Left lung (tissue), 10 donors: ENCODE measurements around the gene VPS35L. TPM values are rescaled to one million over a fixed set of nuclear protein-coding genes. Genes with fewer than 3 reads are reported as not detected.
"Not testable (repeated sequence)": the region's sequence is repeated elsewhere in the genome, so short reads cannot be mapped to it uniquely, and the experiment has no call there.

Experiments
- ATAC-seq: fragments of 200-7000 bp; cut with Tn5 transposase; one replicate; pipeline ENCODE4 v1.9.1; 2020; ENCODE audit warnings: moderate library complexity
- DNase-seq, 4 donors: peaks; one replicate each; pipeline ENCODE4 v3.0.0-alpha.2; 2013 to 2020
- H3K27ac ChIP-seq, 2 donors: fragments of 200-600 bp; sonication (generic) in 1 of 2; one replicate each; pipeline versions ENCODE4 v1.5.0 to v1.8.0; 2020 to 2021
- H3K27me3 ChIP-seq, 2 donors: fragments of 200-600 bp; sonication (generic) in 1 of 2; one replicate each; pipeline versions ENCODE4 v1.5.0 to v1.8.0; 2020 to 2021
- H3K36me3 ChIP-seq, 2 donors: fragments of 200-600 bp; sonication (generic) in 1 of 2; one replicate each; pipeline versions ENCODE4 v1.5.0 to v1.8.0; 2020 to 2021
- H3K4me1 ChIP-seq, 2 donors: fragments of 200-600 bp; one replicate each; pipeline ENCODE4 v1.8.0; 2021
- H3K4me3 ChIP-seq, 2 donors: fragments of 200-600 bp; sonication (generic) in 1 of 2; one replicate each; pipeline versions ENCODE4 v1.5.0 to v1.8.0; 2020 to 2021; ENCODE audit warnings: mild to moderate bottlenecking in 1 of 2
- H3K9me3 ChIP-seq, 2 donors: fragments of 200-600 bp; sonication (generic) in 1 of 2; one replicate each; pipeline versions ENCODE4 v1.5.0 to v1.8.0; 2020 to 2021
- CTCF ChIP-seq, 2 donors: fragments of 200-600 bp; sonication (generic) in 1 of 2; IDR thresholded peaks; one replicate each; pipeline versions ENCODE4 v1.5.0 to v1.8.0; 2021; ENCODE audit warnings: antibody characterized with exemption in 2 of 2
- intact Hi-C, 2 donors: fragments of 100-400 bp; cut with DNase I; formaldehyde crosslinking; loops; one replicate each; pipeline versions ENCODE4 v1.11.2 to v1.14.2; 2022
- polyA plus RNA-seq, 6 donors: library from polyadenylated mRNA; unstranded; fragments of 120-200 nt; gene quantifications; one replicate each; pipeline ENCODE4 v1.2.1, GENCODE V29; 2013; ENCODE audit not compliant: insufficient read length in 6 of 6
- total RNA-seq, 2 donors: library from RNA; stranded (reverse); fragmentation: NEBNext Ultra II Directional; extraction: Animal tissue kit (Norgen Biotek cat#: 25700); gene quantifications; one replicate each; pipeline ENCODE4 v1.2.1, GENCODE V29; 2021
- donor health status: DM: no; HTN: yes; CAD: no.
- donor health status: DM: no; HTN: no; CAD: no.

VPS35L gene
- total and polyA plus RNA-seq, 8 donors: 54.8 to 70.2 (median 57.7) TPM

DNA sequence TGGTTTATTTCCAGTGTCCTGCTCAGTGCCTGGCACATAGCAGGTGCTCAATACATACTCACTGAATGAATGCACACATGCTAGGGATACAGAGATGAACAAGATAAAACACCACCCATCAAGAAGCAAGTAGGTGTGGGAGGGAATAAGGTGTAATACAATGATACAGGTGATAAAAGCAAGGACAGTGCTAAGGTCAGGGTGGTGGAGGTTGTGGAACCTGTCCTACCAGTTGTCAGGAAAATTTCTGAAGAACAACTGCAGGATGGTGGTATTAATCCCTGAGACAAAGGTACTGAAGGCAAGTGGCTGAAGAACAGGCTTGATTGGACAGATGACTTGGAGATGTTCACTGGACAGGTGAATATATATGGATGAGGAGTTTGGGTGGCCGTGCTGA lies 160.7 kb downstream of the VPS35L start:
- ATAC-seq (no peak), DNase-seq (no peak)
- peaks cover 0 to 23% of the 10 kb centered on the region in 2 donors for H3K36me3 ChIP-seq
- no peaks in the 10 kb centered on the region for H3K27me3 ChIP-seq
- intact Hi-C loops: no loop called here
- TF ChIP-seq CTCF (IDR thresholded peaks at IDR 0.05): no peak
- peak overlapping the region in 1 of 2 donors; percentile 99 for H3K4me3 ChIP-seq
- H3K9me3 ChIP-seq: no peaks in the 10 kb centered on the region
- H3K4me1 ChIP-seq: peaks cover 11 to 25% of the 10 kb centered on the region in 2 donors
- H3K27ac ChIP-seq: no peak overlapping the region

- Histone ChIP-seq H3K36me3 (peaks cover 0 to 23% of the 10 kb centered on the region in 2 donors), H3K4me1 (peaks cover 11 to 25% of the 10 kb centered on the region in 2 donors), H3K4me3 (peak overlapping the region; percentile 99)
- H3K27ac ChIP-seq, H3K9me3 ChIP-seq, ATAC-seq, H3K27me3 ChIP-seq, DNase-seq, intact Hi-C loops: not testable (repeated sequence)
Measured at GRCh38 chr16:19716728-19717127, 161.2 kb downstream of the VPS35L start.

- no peak for DNase-seq
- peak overlapping the region; percentile 33 to 80 for H3K27ac ChIP-seq
- H3K9me3 ChIP-seq: no peaks in the 10 kb centered on the region
- intact Hi-C loops: no loop called here
- H3K4me1 ChIP-seq: peaks cover 11 to 25% of the 10 kb centered on the region in 2 donors
- H3K36me3 ChIP-seq: peaks cover 0 to 23% of the 10 kb centered on the region in 2 donors
- H3K27me3 ChIP-seq: no peaks in the 10 kb centered on the region
- TF ChIP-seq CTCF (IDR thresholded peaks at IDR 0.05): no peak
- peak; percentile 6 for ATAC-seq
- peak overlapping the region; percentile 99 for H3K4me3 ChIP-seq
Measured at GRCh38 chr16:19717314-19717713, 161.8 kb downstream of the VPS35L start.

- peak within 1 kb of the TSS; percentile 99 for H3K4me3 ChIP-seq
- H3K9me3 ChIP-seq: no peaks in the 10 kb centered on the region
- no peaks in the 10 kb centered on the region for H3K27me3 ChIP-seq
- H3K4me1 ChIP-seq: peaks cover 11 to 25% of the 10 kb centered on the region in 2 donors
- ATAC-seq (peak; percentile 98), DNase-seq (peak; percentile 88 to 95 (median 93))
- TF ChIP-seq CTCF (IDR thresholded peaks at IDR 0.05): no peak
- intact Hi-C loops: no loop called here
- H3K36me3 ChIP-seq: peaks cover 0 to 18% of the 10 kb centered on the region in 2 donors
- H3K27ac ChIP-seq: peak within 1 kb of the TSS; percentile 33 to 80
Measured at GRCh38 chr16:19717741-19718623, 162.5 kb downstream of the VPS35L start, which contains the start of the genes IQCK and KNOP1. TSS of gene IQCK (plus strand) at chr16:19718271. CDS start at chr16:19718307, 36 bp downstream. TSS of gene KNOP1 (minus strand) at chr16:19718227. CDS start at chr16:19715035, 3,192 bp downstream.

GRCh38 chr16:19718624-19718965 lies 163.1 kb downstream of the VPS35L start:
- no peak for TF ChIP-seq CTCF (IDR thresholded peaks at IDR 0.05)
- intact Hi-C loops: no loop called here
- no peak for ATAC-seq
- peak overlapping the region; percentile 33 to 80 for H3K27ac ChIP-seq
- DNase-seq: no peak
- H3K9me3 ChIP-seq: no peaks in the 10 kb centered on the region
- no peaks in the 10 kb centered on the region for H3K27me3 ChIP-seq
- H3K4me1 ChIP-seq: peaks cover 11 to 25% of the 10 kb centered on the region in 2 donors
- peaks cover 0 to 11% of the 10 kb centered on the region in 2 donors for H3K36me3 ChIP-seq
- peak overlapping the region; percentile 99 for H3K4me3 ChIP-seq
